HepG2 (cell line): ENCODE measurements around the gene PVR.

ENCODE experiments used
- EP300 ChIP-seq, 3 experiments: sonication (generic) in 1 of 3; formaldehyde crosslinking in 1 of 3; IDR thresholded peaks; 2 replicates each; pipeline versions ENCODE4 v1.5.1 to v1.6.1; 2011 to 2020; ENCODE audit warnings: low read depth in 2 of 3, low read length in 2 of 3, borderline replicate concordance in 1 of 3, improper control_type of control experiment in 1 of 3, mild to moderate bottlenecking in 1 of 3, missing genetic modification reagents in 1 of 3, moderate library complexity in 1 of 3
- POLR2A ChIP-seq, 2 experiments: IDR thresholded peaks; 2 replicates each; pipeline ENCODE4 v1.6.1; 2011; ENCODE audit warnings: low read depth in 2 of 2, low read length in 2 of 2, mild to moderate bottlenecking in 1 of 2, moderate library complexity in 1 of 2; ENCODE audit not compliant: insufficient read depth in 1 of 2

GRCh38 chr19:44600466-44600865, 43.2 kb upstream of the PVR start:
- TF ChIP-seq EP300 (IDR thresholded peaks at IDR 0.05; ENCODE audit: low read depth in 2 of 2, low read length in 2 of 2) = no peak
- TF ChIP-seq EP300 (CRISPR knock-in tag; IDR thresholded peaks at IDR 0.05; ENCODE audit: borderline replicate concordance) = no peak
- no peak for TF ChIP-seq POLR2A (IDR thresholded peaks at IDR 0.05; ENCODE audit: insufficient read depth in 1 of 2, low read depth in 2 of 2, low read length in 2 of 2)
